Right lung (tissue), 5 donors: ENCODE measurements around the gene ANLN. TPM values are rescaled to one million over a fixed set of nuclear protein-coding genes. Genes with fewer than 3 reads are reported as not detected.
"Not testable (repeated sequence)": the region's sequence is repeated elsewhere in the genome, so short reads cannot be mapped to it uniquely, and the experiment has no call there.

Source experiments
- DNase-seq, 2 donors: peaks; one replicate each; pipeline ENCODE4 v3.0.0-alpha.2; 2013
- polyA plus RNA-seq, 5 donors: library from polyadenylated mRNA; unstranded; fragments of 120-200 nt; gene quantifications; one replicate each; pipeline versions ENCODE4 v1.2.1 to v1.2.3, GENCODE V29; 2013; ENCODE audit warnings: inconsistent platforms in 1 of 5, low replicate concordance in 1 of 5; ENCODE audit not compliant: insufficient read length in 5 of 5, insufficient read depth in 1 of 5

The ANLN gene
- polyA plus RNA-seq, 5 donors = 20.7 to 73.3 (median 40.8) TPM

GRCh38 chr7:36370046-36370445, 19.6 kb upstream of the ANLN start:
- DNase-seq = no peak

- no peak for DNase-seq
Measured at GRCh38 chr7:36372156-36372555, 17.5 kb upstream of the ANLN start.

DNA sequence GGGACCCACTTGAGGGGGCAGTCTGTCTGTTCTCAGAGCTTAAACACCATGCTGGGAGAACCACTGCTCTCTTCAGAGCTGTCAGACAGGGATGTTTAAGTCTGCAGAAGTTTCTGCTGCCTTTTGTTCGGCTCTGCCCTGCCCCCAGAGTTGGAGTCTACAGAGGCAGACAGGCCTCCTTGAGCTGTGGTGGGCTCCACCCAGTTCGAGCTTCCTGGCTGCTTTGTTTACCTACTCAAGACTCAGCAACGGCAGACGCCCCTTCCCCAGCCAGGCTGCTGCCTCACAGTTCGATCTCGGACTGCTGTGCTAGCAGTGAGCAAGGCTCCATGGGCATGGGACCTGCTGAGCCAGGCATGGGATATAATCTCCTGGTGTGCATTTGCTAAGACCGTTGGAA, 11.1 kb upstream of the ANLN start:
- DNase-seq = not testable (repeated sequence)

GRCh38 chr7:36379831-36380504, 9.7 kb upstream of the ANLN start:
- DNase-seq = no peak

DNA sequence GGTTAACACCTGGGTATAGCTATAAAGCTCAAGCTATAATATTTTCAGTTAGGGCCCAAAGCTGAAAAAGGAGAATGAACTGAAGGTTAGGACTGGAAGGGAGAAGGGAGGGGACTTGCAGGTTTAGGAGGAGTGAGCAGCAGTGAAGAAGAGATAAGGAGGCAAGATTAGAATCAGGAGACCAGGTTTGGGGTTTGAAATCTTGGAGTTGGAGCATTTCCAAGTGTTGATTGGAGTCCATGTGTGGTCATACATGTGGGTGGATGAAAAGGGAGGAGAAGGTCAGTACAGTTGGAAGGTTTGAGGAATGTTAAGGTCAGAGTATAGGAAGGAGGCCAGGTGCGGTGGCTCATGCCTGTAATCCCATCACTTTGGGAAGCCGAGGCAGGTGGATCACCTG, 8.6 kb upstream of the ANLN start:
- DNase-seq = no peak

GRCh38 chr7:36383284-36383683, 6.4 kb upstream of the ANLN start:
- DNase-seq = not testable (repeated sequence)

DNA sequence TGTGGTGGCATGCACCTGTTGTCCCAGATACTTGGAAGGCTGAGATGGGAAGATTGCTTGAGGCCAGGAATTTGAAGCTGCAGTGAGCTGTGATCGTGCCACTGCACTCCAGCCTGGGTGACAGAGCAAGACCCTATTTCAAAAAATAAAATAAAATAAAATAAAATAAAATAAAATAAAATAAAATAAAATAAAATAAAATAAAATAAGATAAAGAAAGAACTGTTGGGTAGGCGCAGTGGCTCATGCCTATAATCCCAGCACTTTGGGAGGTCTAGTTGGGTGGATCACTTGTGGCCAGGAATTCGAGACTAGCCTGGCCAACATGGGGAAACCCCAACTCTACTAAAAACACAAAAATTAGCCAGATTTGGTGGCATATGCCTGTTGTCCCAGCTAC, 4.0 kb upstream of the ANLN start:
- not testable (repeated sequence) for DNase-seq

- DNase-seq = no peak
Measured at GRCh38 chr7:36387435-36388231, 2.0 kb upstream of the ANLN start.

DNA sequence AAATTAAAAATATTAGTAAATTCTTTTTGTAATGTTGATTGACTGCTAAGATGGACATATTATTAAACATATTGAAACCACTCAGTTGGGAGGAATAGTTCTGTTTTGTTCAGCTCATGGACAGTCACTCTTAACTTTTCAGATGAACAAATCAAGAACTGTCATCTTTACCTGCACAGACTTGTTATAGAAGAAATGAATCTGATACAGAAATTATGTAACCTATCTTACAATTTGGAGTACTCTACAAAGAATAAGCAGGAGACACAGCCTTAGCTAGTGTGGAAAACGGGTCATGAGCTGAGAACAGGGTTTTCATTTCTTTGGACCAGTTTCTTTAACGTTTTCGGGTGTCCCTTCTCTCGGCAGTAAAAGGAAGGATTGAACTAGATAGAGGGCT, 1.2 kb upstream of the ANLN start:
- no peak for DNase-seq

- DNase-seq = peak; percentile 79 to 81
Measured at GRCh38 chr7:36390199-36391090, 783 bp downstream of the ANLN start.

GRCh38 chr7:36391436-36392198, 2.0 kb downstream of the ANLN start:
- no peak for DNase-seq

- DNase-seq = no peak
Measured at GRCh38 chr7:36393826-36394225, 4.2 kb downstream of the ANLN start.

DNA sequence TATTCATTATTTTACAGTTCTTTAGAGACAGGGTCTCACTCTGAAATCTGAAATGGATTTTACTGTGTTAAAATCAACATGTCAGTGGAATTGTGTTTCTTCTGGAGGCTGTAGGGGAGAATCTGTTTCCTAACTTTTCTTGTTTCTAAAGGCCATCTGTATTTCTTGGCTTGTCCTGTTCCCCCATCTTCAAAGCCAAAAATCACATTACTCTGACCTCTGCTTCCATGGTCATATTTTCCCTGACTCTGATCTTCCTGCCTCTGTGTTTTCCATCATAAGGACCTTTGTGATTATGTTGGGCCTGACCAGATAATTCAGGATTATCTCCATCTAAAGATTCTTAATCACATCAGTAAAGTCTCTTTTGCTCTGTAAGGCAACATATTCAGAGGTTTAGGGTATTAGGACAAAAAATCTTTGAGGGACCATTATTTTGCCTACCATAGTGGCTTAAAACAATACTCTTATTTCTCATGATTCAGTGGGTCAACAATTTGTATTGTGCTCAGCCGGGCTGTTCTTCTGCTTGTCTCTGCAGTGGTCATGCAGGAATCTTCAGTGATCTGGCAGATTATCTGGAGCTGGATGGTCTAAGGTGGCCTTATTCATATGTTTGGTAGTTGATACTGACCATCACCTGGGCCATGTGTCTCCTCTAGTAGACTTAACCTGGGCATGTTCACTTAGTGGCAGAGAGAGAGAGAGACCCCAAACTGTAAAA, 5.7 kb downstream of the ANLN start:
- DNase-seq = no peak

- DNase-seq = no peak
Measured at GRCh38 chr7:36396150-36396549, 6.5 kb downstream of the ANLN start.

DNA sequence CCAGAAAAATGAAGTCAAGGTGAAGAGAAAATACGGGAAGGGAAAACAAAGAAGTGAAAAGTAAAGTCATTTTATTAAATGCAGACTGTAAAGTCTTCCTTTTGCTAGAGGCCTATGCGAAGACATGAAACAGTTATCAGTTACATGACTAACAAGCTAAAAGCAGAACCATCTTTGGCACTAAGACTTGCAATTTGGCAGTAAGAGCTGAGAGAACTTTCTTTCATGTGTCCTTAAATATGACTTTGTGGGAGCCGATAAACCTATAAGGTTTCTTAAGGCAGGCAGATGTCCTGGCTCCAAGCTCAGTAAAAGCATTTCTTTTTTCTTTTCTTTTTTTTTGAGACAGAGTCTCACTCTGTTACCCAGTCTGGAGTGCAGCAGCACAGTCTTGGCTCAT, 10.4 kb downstream of the ANLN start:
- no peak for DNase-seq

DNA sequence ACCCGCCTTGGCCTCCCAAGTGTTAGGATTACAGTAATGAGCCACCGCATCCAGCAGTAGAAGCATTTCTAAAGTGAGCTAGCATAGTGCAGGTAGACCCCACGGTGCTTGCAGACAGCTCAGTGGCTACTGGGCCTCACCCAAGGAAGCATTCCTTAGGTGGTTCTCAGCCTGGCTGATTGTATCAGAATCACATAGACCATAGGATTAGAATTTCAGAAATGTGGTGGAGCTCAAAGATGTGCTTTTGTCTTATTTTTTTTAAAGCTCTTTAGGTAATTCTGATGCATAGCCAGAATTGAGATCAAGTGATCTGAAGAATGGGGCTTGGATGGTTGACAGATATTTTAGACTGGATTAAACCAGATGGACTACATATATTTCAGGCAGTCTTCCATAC, 10.9 kb downstream of the ANLN start:
- DNase-seq = no peak

GRCh38 chr7:36403452-36403851, 13.8 kb downstream of the ANLN start:
- DNase-seq = no peak

DNA sequence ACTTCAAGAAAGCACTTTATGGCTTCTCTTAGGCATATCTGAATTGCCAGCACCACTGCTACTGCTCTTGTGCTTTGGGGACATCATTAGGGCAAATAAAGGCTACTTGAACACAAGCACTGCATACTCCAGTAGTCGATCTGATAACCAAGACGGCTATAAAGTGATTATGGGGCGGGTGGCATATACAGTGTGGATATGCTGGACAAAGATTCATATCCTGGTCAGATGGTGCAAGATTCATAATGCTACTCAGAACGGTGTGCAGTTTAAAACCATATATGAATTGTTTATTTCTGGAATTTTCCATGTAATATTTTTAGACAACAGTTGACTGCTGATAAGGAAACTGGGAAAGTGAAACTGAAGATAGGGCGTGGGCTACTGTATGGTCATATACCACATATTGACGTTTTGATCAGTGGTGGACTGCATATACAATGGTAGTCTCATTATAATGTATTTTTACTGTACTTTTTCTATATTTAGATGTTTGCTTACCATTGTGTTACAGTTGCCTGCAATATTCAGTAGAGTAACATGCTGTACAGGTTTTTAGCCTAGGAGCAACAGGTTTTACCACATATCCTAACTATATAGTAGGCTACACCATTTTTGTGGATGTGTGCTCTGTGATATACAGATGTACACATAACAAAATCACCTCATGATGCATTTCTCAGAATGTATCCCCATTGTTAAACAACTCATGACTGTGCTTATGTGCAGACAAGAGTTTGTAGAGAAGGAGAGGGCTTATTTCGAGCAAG, 15.2 kb downstream of the ANLN start:
- no peak for DNase-seq

- no peak for DNase-seq
Measured at GRCh38 chr7:36405409-36405803, 15.7 kb downstream of the ANLN start.

DNA sequence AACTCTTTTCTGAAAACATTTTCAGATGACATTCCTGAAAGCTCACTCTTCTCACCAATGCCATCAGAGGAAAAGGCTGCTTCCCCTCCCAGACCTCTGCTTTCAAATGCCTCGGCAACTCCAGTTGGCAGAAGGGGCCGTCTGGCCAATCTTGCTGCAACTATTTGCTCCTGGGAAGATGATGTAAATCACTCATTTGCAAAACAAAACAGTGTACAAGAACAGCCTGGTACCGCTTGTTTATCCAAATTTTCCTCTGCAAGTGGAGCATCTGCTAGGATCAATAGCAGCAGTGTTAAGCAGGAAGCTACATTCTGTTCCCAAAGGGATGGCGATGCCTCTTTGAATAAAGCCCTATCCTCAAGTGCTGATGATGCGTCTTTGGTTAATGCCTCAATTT, 16.5 kb downstream of the ANLN start:
- DNase-seq = no peak
